ENCODE data around the gene BRD4. TPM values are rescaled to one million over a fixed set of nuclear protein-coding genes. Genes with fewer than 3 reads are reported as not detected.

BRD4 gene
- total RNA-seq, 2 experiments from 2014 or later: 94.3 to 99.6 TPM

DNA sequence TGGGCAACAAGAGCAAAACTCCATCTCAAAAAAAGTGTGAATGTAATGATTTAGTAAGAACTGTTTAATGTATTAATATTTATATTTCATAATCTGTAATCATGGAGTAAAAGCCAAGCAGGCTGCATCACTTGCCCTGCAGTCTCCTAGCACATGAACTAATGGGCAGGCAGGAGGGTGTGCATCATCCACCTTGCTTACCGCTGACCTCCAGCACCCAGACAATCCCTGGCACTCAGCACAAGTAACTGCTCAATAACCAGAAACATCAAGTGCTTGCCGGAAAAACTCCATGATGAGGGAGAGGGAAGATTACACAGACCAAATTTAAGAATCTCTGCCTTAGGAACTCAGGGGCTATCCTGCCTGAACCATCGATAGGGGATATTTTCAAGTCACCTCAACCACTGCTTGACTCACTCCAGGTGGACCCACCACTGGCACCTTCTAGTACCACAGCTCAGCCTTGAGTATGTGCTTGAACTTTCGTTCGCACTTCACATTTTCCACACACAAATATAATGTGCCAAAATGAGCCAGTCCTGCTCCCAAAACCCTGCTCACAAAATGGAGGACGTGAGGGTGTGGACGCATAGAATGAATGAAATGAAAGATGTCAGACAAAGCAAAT lies 18.6 kb downstream of the BRD4 start:
- peaks cover 74% of the 10 kb centered on the region for H3K4me1 Mint-ChIP-seq (ENCODE audit: low read depth)
- ATAC-seq (no peak), DNase-seq (no peak)
- intact Hi-C loops (cut with micrococcal nuclease): no loop called here
- no peaks in the 10 kb centered on the region for H3K9me3 Mint-ChIP-seq
- POLR2A ChIA-PET: no interaction called here
- CTCF ChIA-PET: interaction anchor here (1.8 kb wide), 1 partner anchor 10 kb away, joined by 5 read pairs; no protein-coding TSS in a partner anchor
- no peak overlapping the region for H3K4me3 Mint-ChIP-seq
- TF ChIP-seq, protein P1, sequence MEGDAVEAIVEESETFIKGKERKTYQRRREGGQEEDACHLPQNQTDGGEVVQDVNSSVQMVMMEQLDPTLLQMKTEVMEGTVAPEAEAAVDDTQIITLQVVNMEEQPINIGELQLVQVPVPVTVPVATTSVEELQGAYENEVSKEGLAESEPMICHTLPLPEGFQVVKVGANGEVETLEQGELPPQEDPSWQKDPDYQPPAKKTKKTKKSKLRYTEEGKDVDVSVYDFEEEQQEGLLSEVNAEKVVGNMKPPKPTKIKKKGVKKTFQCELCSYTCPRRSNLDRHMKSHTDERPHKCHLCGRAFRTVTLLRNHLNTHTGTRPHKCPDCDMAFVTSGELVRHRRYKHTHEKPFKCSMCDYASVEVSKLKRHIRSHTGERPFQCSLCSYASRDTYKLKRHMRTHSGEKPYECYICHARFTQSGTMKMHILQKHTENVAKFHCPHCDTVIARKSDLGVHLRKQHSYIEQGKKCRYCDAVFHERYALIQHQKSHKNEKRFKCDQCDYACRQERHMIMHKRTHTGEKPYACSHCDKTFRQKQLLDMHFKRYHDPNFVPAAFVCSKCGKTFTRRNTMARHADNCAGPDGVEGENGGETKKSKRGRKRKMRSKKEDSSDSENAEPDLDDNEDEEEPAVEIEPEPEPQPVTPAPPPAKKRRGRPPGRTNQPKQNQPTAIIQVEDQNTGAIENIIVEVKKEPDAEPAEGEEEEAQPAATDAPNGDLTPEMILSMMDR (IDR thresholded peaks at IDR 0.05): no peak
- H3K27me3 Mint-ChIP-seq: no peaks in the 10 kb centered on the region
- peak overlapping the region; percentile 60 for H3K27ac Mint-ChIP-seq
- peaks cover 24% of the 10 kb centered on the region for H3K36me3 Mint-ChIP-seq (ENCODE audit: low read depth)

DNA sequence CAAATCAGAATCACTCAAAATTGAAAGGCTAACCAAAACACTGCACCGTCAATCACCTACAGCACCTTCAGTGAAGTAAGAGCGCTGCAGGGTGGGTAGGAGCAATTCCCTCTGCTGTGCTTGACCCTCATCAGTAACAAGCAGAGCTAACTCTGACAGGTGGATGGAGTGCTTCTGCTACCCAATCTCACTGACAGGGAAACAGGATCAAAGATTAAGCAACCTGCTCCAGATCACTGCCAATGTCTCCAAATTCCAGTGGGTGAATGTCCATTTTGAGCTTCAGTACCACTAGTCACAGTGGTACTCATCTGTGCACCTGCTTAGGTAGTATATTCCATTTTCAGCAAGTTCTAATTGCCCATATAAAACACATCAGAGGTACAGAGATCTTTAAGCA lies 25.2 kb downstream of the BRD4 start:
- TF ChIP-seq, protein P1 (IDR thresholded peaks at IDR 0.05): no peak
- Mint-ChIP-seq H3K4me1 (ENCODE audit: low read depth) (peaks cover 68% of the 10 kb centered on the region), H3K9me3 (no peaks in the 10 kb centered on the region), H3K36me3 (ENCODE audit: low read depth) (peaks cover 14% of the 10 kb centered on the region), H3K4me3 (no peak overlapping the region), H3K27me3 (no peaks in the 10 kb centered on the region), H3K27ac (peak overlapping the region; percentile 66)
- ATAC-seq (no peak), DNase-seq (no peak)
- CTCF ChIA-PET: no interaction called here
- intact Hi-C loops (cut with micrococcal nuclease): no loop called here
- POLR2A ChIA-PET: interaction anchor here (1.9 kb wide), 1 partner anchor 26 kb away, joined by 6 read pairs; no protein-coding TSS in a partner anchor

DNA sequence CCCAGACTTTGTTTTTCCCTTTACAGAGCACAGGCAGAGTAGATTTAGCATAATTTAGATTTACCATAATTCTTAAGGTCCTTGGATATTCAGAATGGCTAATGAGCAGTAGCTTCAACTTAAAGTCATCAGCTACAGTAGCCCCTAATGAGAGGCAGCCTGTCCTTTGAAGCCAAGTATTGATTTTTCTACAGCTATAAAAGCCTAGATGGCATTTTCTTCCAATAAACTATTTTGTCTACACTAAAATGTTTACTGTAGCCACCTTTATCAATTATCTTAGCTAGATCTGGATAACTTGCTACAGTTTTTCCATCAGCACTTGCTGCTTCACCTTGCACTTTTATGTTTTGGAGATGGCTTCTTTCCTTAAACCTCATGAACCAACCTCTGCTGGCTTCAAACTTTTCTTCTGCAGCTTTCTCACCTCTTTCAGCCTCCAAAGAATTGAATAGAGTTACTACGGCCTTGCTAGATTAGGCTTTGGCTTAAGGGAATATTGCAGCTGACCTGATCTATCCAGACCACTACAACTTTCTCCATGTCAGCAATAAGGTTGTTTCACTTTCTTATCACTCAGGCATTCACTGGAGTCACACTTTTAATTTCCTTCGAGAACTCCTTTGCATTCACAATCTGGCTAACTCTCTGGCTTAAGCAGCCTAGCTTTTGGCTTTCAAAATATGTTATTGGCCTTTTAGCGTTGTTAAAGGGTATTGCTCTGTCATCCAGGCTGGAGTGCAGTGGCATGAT lies 26.6 kb downstream of the BRD4 start:
- no peak overlapping the region for H3K4me3 Mint-ChIP-seq
- POLR2A ChIA-PET: interaction anchor here (0.7 to 2.5 kb wide), 4 partner anchors 11 to 49 kb away, joined by 3 to 9 read pairs (median 5); no protein-coding TSS in a partner anchor
- H3K27ac Mint-ChIP-seq: peak overlapping the region; percentile 66
- DNase-seq (no peak), ATAC-seq (no peak)
- H3K36me3 Mint-ChIP-seq (ENCODE audit: low read depth): peaks cover 14% of the 10 kb centered on the region
- intact Hi-C loops (cut with micrococcal nuclease): no loop called here
- H3K4me1 Mint-ChIP-seq (ENCODE audit: low read depth): peaks cover 68% of the 10 kb centered on the region
- CTCF ChIA-PET: interaction anchor here (1.4 to 1.8 kb wide), 2 partner anchors 11 to 19 kb away, joined by 4 to 6 read pairs; no protein-coding TSS in a partner anchor
- no peaks in the 10 kb centered on the region for H3K27me3 Mint-ChIP-seq
- TF ChIP-seq, protein P1 (IDR thresholded peaks at IDR 0.05): no peak
- H3K9me3 Mint-ChIP-seq: no peaks in the 10 kb centered on the region

DNA sequence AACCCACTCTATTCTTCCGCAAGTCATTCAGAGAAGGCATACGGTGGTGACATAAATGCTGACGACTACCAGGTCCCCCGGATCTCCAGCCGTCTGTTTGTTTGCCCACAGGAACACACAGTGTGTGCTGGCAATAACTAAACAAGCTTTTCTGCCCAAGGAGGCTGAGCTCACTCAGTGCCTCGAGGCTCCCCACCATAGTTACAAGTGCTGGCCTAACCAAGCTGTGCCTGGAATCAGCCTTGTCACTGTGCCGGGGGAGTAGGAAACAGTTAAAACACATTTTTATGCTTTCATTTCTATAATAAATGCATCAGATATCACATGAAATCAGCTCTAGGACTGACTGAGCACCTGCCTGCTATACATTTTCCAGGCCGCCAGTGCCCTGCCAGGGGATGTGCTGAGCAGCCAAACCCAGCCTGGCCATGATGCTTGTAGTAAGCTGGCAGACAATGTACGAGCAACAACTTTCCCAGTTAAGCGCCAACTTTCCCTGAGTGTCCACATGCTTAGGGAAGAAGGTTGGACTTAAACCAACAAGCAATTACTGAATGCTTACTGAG lies 28.1 kb downstream of the BRD4 start:
- ChIA-PET CTCF (interaction anchor here (0.7 to 1.2 kb wide), 4 partner anchors 8 to 204 kb away, joined by 3 to 5 read pairs (median 3); no protein-coding TSS in a partner anchor), POLR2A (interaction anchor here (0.7 to 2.5 kb wide), 10 partner anchors 10 to 178 kb away, joined by 3 to 14 read pairs (median 6); partner anchors contain the start of gene BRD4)
- peak overlapping the region; percentile 72 for H3K27ac Mint-ChIP-seq
- intact Hi-C loops (cut with micrococcal nuclease): no loop called here
- peak; percentile 50 for ATAC-seq
- DNase-seq: peak; percentile 52
- peaks cover 13% of the 10 kb centered on the region for H3K36me3 Mint-ChIP-seq (ENCODE audit: low read depth)
- no peaks in the 10 kb centered on the region for H3K9me3 Mint-ChIP-seq
- no peak overlapping the region for H3K4me3 Mint-ChIP-seq
- peaks cover 73% of the 10 kb centered on the region for H3K4me1 Mint-ChIP-seq (ENCODE audit: low read depth)
- H3K27me3 Mint-ChIP-seq: no peaks in the 10 kb centered on the region
- TF ChIP-seq, protein P1 (IDR thresholded peaks at IDR 0.05): no peak
